ENCODE measurements around the gene KRAS.
A peak's percentile ranks its signal among the peaks of the same experiment; 100 is the strongest.

The KRAS gene

DNA sequence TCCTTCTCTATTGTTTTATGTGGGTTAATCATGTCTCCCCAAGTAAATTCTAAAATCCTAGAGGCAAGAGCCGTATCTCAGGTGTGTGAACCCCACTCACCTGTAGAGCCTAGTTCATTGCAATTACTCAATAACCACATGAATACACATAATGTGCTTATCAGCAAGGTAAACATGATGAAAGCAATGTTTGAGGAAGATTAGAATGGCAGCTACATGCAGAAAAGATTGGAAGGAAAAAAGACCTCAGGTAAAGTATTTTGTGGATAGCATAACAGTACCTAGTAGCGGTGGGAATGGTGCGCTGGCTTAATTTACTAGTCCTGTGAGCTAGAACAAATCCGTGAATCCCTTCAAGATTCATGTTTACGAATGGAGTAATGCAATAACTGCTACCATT is 5.3 kb upstream of the KRAS start:
- no peak for DNase-seq (ENCODE audit: low read depth in 2 of 2)

DNA sequence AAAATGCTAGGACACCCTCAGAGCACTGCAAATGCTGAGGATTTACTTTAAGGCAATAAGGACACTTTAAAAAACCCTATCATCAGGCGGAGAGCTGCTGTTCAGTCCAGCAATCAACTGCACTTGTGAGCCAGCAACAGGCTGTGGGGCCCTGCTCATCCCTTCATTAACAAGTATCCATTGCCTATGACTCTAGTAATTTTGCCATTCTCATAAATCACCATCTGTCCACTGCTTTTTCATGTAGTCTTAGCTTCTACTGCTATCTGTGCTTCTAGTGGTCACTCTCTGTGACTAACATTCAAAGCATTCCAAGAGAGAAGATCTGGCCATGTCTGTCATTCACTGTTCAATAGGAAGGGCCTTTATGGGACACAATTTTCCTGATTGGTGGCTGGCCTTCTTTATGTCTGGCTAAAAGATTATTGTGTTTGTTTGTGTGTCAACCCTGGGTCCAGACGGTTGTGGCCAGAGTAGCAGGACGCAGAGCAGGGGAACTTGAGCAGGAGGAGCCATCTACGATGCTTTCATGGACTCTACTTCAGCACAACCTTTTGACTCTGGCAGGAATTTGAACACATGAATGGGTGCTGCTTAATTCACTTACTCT is 3.6 kb upstream of the KRAS start:
- no peak for DNase-seq (ENCODE audit: low read depth in 2 of 2)

DNA sequence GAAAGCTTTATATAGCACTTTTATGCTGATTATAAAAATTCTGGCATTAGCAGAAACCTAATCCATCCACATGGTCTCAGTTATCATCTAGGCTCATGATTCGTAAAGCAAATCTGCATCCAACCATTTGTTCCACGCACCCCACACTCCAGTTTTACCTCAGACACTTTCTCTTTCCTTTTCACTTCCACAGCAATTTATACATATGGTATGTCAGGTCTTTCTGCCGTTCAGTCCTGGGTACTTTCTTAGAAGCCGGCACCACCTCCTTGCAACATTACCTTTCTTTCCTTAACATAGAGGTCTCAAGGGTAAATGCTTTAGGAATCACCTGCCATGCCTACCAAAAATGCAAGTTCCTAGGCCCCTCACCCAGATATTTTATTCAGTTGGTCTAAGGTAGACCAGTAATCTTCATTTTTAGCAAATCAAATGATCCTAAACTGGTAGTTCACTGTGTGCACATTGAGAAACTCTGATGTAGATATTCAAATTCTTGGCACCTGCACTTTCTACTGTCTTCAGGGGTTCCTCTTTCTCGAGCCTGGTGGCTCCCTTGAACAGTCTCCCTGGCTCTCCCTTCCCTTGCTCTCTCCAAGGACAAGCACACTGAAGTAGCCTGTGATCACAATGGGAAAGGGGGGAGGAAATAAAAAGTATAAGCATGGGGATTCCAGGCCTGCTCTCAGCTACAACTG is 2.8 kb upstream of the KRAS start:
- no peak for DNase-seq (ENCODE audit: low read depth in 2 of 2)

DNA sequence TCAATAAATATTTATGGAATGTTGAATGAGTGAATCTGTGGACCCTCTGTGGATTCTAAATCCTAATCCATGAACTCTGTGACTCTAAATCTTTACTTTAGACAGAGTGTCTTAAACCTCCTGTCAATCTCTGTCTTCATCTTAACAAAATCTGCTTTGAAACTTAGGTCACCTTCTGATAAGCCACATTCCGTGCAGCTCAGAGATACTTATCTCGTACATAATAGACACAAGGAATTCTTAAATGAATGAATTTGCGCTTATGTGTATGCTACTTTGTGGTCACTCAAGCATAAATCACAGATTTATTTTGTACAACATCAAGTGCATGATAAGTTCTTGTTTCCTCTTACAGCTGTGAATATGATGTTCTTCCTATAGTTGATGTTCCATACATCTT is 2.2 kb upstream of the KRAS start:
- no peak for DNase-seq (ENCODE audit: low read depth in 2 of 2)

DNA sequence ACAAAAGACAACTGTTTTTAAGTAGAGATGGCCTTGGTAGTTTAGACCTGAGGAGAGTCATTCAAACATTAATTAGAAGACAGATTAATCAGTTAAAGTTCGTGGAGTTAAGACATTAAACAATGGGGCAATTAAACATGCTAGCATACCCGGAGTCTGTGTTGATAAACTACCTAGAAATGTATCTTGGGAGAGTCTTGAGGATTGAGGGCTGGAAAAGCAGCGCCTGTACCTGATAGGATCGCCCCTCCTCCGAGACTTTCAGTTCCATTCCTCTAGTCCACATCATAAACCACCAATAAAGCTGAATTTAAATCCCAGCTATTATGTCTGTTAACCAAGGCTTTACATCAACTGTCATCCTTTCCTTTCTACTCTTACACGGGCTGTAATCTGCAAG is 1.0 kb upstream of the KRAS start:
- DNase-seq (ENCODE audit: low read depth in 2 of 2): no peak

DNA sequence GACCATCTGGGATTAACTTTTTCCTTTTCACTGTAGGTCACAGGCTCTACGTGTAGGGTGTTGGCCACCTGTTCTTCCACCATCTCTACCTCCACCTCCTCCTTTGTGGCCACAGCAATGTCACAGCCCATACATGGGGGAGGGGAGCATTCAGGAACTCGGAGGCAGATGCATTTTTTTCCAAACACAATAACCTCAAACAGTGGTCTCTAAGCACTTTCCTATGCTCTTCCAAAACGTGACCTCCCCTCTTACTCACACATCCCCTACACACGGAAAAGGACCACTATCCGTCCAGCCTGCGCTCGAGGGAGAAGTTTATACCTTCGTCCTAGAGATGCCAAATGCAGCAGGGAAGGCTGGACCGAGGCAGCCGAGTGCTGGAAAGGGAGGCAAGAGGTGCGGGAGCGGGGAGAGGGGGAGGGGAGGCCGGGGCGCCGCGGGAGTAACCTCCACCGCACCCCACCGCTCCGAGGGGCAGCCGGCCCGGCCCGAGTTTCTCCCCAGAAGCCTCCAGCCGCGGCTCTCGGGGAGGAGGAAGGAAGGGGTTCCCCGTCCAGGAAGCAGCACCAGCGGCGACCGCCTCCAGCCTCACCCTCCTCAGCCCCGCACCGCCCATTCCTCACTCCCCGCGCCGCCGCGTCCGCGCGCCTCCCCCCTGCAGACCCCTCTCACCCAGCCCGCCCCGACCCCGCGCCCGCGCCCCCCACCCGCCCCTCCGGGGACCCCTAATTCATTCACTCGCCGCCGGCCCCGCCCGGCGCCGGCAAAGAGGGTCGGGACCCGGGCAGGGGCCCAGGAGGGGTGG is 594 bp downstream of the KRAS start:
- peak in 1 of 2 donors; percentile 30 for DNase-seq (ENCODE audit: low read depth in 2 of 2)

DNA sequence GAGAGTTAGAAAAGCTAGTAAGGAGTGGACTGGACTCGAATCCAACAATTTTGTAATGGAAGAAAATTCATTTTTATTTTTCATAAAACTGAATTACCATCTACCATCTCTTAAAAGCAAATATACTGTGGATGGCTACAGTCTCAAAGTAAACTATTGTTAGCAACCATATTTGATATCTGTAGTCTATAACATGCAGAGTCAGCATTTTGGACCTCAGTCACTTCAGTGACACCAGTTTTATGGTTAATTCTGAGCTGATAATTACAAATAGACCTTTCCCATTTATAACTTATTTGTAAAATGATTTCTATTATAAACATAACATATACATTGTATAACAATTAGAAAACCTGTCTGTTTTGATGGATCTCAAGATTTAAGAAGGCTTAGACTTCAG is 2.0 kb downstream of the KRAS start:
- DNase-seq (ENCODE audit: low read depth in 2 of 2): no peak

DNA sequence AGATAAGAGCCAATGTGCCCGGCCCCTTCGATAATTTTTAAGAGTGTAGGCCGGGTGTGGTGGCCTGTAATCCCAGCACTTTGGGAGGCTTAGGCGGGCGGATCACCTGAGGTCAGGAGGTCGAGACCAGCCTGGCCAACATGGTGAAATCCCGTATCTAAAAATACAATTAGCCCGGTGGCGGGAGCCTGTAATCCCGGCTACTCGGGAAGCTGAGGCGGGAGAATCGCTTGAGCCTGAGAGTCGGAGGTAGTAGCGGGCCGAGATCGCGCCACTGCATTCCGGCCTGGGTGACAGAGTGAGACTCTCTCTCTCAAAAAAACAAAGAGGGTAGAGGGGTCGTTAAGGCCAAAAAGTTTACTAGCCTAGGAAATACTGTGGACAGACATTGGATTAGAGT is 2.6 kb downstream of the KRAS start:
- no peak for DNase-seq (ENCODE audit: low read depth in 2 of 2)

DNA sequence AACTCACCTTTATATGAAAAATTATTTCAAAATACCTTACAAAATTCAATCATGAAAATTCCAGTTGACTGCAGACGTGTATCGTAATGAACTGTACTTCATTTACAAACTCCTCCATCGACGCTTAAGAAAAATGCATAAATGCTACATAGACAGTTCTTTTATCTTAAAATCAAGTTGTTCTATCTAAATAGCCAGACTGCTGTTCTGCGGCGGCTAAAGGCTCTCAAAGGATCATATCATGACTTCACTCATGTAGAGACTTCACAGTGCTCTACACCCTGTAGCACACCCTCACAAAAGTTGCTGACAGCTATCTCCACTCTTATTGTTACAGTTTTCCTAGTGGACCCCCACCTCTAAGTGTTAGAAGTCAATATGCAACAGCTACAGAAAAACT is 5.2 kb downstream of the KRAS start:
- no peak for DNase-seq (ENCODE audit: low read depth in 2 of 2)

DNA sequence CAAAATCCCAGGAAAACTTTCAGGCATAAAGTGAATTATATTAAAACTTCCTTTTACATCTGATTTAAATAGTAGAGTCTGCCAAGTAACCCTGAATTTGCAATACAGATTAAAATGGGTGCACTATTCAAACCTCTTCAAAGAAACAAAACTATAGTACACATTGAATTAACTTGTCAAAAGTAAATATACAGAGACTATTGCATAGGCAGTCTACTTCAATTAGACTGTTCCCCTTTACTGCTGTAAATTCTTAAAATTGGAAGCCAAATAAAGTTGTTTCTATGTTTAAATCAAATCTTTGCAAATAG is 7.1 kb downstream of the KRAS start:
- no peak for DNase-seq (ENCODE audit: low read depth in 2 of 2)

DNA sequence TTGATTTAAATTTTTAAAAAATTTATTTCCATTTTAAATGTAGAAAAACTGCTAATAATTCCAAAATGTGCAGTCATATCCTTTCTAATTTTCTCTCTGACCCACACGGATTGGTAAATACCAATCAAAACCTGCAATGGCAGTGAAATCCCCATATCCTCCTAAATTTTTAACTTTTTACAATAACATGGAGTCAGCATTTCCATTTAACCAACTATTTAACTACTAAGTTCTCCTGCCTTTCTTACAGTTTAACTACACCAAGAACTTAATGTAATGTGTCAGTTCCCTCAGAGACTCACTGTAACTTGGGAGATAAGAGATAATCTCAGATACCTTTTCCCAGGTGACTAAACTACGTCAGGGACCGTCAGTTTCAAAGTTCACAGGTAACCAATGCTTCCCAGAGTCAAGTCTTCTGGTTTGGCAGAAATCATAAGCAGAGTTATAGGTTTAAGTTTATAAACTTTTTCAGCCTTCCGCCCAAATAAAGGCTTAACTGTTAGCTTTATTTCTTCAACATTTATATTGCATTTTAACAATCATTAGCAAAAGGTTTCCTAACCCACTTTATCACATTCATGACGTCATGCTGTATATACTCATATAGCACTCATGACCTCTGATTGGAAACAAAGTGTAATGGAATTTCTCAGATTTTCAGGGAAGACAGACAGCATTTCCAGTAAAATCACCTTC is 7.6 kb downstream of the KRAS start:
- no peak for DNase-seq (ENCODE audit: low read depth in 2 of 2)

DNA sequence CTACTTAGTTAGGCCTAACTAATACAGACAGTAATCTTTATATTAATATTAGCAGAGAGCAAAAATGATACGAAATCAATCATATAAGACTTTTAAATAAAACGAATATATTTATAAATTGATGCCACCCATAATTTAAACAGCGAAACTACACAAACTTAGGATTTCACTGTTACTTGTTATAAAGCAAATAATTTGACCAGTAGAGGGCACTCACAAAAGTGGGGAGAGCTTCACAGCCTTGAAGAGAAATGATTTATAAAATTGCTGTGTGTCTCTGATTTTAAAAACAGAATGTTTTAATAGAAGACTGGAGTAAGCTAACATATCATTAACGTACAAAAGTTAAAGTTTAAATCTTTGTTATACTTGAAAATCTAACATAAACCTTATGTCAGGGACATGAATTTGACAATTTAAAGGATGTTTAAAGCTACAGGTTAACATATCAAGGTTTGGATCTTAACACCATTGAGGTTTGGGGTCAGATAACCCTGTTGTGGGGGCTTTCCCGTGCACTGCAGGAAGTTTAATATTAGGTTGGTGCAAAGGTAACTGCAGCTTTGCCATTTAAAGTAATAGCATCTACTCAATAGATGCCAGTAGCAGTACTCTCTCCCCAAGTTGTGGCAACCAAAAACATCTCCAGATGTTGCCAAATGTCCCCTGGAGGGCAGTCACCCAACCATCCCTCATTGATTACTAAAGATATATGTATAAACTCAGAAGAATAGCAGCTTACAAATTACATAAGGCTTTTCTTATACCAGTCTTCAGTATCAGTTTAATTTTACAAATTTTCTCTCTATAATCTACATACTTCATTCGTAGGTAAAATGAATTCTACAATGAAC is 9.3 kb downstream of the KRAS start:
- no peak for DNase-seq (ENCODE audit: low read depth in 2 of 2)

DNA sequence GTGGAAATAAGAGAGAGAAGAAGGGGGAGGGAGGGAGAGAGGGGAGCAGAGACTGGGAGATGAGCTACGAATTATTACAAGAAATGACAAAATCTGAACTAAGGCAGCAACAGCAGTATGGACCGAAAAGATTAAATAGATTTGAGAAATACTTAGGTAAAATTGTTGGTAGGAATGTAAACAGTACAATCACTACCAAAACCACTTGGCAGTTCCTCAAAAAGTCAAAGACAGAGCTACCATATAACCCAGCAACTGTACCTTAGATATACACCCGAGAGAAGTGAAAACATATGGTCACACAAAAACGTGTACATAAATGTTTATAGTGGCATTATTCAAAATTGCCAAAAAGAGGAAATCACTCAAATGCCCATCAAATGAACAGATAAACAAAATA is 14.1 kb downstream of the KRAS start:
- no peak for DNase-seq (ENCODE audit: low read depth in 2 of 2)

DNA sequence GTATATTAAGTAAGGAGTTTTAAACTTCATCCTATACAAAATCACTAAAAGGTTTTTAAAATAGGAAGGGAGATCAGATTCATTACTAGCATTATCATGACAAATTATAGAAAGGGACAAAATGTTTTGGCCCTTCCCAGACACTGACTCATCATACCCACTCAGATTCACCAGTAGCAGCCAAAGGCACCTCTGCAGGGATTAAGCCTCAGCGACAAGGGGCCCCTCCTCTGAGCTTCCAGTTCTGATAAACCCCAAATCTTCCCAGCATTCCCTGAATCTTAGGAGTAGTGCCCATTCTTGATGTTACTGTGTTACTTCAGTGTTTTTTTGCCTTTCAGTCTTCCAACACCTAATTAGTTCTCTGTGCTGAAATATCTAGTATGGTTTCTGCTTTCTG is 14.5 kb downstream of the KRAS start:
- DNase-seq (ENCODE audit: low read depth in 2 of 2): no peak

DNA sequence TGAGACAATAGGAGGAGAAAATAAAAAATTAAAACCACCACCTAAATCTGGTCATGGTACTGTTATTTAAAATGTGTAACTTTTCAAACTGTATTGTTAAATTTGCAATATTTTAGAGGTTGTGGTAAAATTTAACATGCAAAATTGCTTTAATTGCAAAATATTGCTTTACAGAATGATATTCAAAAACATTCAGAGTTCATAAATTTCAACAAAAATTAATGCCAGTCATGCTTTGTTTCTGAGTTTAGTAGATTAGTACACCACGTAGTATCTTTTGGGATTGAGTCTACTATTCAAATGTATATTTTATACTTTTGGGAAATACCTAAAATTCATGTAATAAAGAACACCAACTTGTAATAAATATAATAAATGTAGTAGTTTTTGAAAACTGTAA is 37.4 kb downstream of the KRAS start:
- no peak for DNase-seq (ENCODE audit: low read depth in 2 of 2)

DNA sequence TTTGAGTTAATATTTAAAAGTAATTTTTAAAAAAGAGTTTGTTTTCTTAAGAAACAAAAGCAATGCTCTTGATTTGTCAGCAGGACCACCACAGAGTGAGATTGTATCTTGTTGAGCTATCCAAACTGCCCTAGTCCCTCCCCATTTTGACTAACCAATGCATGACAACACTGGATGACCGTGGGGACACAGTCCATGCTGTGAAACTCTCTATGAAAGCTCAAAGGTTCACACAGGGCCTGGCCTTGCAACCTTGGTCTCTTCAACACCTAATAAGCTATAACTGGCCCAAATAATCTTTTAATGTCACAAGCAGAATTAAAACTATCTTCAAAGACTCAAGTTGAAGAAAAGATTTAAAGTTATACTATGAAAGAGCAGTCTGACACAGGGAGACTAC is 42.2 kb downstream of the KRAS start:
- DNase-seq (ENCODE audit: low read depth in 2 of 2): no peak

DNA sequence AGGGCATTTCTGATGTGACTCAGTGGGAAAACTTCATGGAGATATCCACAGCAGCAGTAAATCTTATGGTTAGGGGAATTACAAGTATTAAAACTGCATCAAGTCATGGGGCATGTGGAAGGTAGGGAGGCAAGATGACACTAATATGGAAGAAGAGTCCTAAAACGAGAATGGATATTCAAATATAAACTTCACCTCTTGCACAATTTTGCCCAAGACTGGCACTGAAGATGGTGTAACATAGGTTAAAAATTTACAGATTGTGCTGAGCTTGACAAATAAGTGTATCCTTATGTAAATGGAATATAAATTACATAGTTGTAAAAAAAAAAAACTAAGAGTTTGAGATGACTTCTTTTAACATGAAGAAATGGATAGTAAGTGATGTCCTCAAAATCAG is 42.9 kb downstream of the KRAS start:
- DNase-seq (ENCODE audit: low read depth in 2 of 2): no peak

DNA sequence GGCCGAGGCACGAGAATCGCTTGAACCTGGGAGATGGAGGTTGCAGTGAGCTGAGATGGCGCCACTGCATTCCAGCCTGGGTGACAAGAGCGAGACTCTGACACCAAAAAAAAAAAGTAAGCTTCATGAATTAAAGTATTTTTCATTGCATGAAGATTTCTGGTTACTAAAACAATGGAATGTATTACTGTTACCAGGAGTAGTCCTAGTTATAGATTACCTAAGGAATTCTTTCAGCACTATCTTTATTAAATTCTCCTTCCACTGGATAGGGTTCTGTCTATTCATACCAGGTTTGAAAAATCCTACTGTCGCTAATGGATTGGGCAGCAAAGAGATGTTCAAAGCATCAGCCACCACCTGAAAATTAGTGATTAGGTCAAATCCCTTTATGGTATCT is 43.3 kb downstream of the KRAS start:
- DNase-seq (ENCODE audit: low read depth in 2 of 2): no peak

DNA sequence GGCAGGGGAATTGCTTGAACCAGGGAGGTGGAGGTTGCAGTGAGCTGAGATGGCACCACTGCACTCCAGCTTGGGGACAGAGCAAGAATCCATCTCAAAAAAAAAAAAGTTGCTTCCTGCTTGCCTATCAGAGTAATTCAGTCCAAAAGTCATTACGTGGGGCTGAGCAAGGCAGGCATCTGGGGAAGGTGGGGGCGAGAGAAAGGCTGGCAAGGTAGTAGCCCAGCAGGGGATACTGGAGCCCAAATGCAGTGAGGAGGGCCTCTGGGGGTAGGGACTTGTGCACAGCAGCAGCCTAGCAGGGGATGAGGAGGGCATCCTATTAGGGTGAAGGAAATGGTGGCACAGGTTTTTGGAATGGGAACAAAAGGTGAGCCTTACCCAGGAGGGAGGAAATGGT is 48.6 kb downstream of the KRAS start:
- DNase-seq (ENCODE audit: low read depth in 2 of 2): no peak

DNA sequence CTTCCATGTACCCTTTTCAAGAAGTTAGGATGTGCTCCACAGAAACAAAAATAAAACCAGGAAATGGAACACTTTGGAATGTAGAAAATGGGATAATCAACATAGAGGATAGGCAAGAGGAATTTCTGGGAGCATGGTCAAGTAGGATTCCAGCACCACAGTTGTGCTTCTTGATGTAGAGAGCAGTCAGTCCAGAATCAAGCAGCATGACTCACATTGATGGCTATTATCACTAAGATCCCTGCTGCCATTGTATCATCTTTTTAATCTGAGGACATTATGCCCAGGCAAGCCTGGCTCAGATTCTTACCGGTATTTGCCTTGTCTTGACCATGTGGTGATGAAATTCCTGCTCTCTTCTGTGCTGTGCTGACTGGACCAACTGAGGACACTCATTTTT is 50.0 kb downstream of the KRAS start:
- DNase-seq (ENCODE audit: low read depth in 2 of 2): no peak

DNA sequence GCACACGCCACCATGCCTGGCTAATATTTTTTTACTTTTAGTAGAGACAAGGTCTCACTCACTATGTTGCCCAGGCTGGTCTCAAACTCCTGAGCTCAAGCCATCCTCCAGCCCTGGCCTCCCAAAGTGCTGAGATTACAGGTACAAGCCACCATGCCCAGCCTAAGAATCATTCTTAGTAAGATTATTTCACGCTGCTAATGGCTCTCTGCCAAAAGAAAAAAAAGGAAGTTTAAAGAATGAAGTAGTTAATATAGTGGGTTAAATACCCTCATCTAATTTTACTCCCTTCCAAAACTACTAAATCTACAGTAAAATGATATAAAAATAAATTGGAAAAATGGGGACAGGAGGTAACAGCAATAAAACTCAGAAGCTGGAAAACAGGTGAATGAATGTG is 53.1 kb downstream of the KRAS start:
- no peak for DNase-seq (ENCODE audit: low read depth in 2 of 2)
